ENCODE data around the gene FCN2. TPM values are rescaled to one million over a fixed set of nuclear protein-coding genes. Genes with fewer than 3 reads are reported as not detected.

FCN2 gene
- total RNA-seq (2021; ENCODE audit: unreplicated experiment) (not detected), Bru-seq, nascent RNA (not detected), BruChase-seq, experiment 1, labeled RNA remaining after a 6-hour chase (not detected), BruChase-seq, experiment 2, labeled RNA remaining after a 2-hour chase (not detected)
- not detected in 2 replicates for polyA plus RNA-seq (2012)
- long read RNA-seq: 0 reads

DNA sequence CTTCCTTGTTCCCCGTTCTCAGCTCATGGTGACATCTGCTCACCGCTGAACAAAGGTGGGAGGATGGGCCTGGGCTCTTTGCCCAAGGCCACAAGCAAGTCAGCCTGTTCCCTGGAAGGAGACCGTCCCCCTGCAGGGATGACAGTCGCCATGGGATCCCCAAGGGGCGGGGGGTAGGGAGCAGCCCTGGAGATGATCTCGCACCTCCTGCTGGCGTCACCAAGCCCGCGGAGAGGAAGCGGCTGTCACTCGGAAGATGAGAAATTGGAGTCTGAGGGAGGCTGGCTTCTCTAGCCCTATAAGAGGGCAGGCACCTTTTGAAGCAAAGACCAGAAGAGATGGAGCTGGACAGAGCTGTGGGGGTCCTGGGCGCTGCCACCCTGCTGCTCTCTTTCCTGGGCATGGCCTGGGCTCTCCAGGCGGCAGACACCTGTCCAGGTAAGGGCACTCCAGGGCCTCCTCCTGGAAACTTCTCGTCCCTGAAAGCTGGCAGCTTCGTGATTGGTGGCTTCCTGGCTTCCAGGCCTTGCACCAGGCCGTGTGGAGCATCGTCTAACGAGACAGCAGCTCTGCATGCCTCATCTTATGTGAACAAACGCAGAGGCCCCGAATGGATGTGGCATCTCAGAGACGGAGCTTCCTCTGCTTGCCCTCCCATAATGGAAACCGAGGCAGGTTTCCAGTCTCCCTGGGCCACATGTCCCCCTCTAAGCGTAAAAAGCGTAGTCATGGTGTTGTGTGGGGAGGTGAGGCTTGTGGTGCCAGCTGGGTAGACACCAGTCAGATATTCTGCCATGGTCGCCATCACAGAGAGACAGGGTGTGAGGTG is at the start of gene FCN2:
Gene FCN2 (plus strand): TSS at position 327 of the 829 bp plus-strand sequence. CDS start 12 bp downstream, at position 339.
- TF ChIP-seq JUND (IDR thresholded peaks at IDR 0.05) (no peak), CBX3 (IDR thresholded peaks at IDR 0.05; ENCODE audit: low read depth) (no peak)
- TF ChIP-seq, protein P1, sequence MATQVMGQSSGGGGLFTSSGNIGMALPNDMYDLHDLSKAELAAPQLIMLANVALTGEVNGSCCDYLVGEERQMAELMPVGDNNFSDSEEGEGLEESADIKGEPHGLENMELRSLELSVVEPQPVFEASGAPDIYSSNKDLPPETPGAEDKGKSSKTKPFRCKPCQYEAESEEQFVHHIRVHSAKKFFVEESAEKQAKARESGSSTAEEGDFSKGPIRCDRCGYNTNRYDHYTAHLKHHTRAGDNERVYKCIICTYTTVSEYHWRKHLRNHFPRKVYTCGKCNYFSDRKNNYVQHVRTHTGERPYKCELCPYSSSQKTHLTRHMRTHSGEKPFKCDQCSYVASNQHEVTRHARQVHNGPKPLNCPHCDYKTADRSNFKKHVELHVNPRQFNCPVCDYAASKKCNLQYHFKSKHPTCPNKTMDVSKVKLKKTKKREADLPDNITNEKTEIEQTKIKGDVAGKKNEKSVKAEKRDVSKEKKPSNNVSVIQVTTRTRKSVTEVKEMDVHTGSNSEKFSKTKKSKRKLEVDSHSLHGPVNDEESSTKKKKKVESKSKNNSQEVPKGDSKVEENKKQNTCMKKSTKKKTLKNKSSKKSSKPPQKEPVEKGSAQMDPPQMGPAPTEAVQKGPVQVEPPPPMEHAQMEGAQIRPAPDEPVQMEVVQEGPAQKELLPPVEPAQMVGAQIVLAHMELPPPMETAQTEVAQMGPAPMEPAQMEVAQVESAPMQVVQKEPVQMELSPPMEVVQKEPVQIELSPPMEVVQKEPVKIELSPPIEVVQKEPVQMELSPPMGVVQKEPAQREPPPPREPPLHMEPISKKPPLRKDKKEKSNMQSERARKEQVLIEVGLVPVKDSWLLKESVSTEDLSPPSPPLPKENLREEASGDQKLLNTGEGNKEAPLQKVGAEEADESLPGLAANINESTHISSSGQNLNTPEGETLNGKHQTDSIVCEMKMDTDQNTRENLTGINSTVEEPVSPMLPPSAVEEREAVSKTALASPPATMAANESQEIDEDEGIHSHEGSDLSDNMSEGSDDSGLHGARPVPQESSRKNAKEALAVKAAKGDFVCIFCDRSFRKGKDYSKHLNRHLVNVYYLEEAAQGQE (IDR thresholded peaks at IDR 0.05; ENCODE audit: low read depth): no peak
- TF ChIP-seq, protein P2, sequence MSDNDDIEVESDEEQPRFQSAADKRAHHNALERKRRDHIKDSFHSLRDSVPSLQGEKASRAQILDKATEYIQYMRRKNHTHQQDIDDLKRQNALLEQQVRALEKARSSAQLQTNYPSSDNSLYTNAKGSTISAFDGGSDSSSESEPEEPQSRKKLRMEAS (IDR thresholded peaks at IDR 0.05): no peak
- Histone ChIP-seq H3K4me1 (ENCODE audit: control insufficient read depth in 1 of 2, insufficient read depth in 2 of 2, low read length in 2 of 2) (no peaks in the 10 kb centered on the region), H3K9me2 (ENCODE audit: insufficient read depth) (no peaks in the 10 kb centered on the region), H3K4me3 (replicated peaks in 1 of 2; ENCODE audit: low read depth in 1 of 2, low read length in 2 of 2) (no peak within 1 kb of the TSS), H3K4me2 (ENCODE audit: low read length) (no peak within 1 kb of the TSS), H3K36me3 (ENCODE audit: control insufficient read depth in 1 of 2, insufficient read depth in 2 of 2, low read length in 2 of 2) (no peaks in the 10 kb centered on the region), H2AFZ (ENCODE audit: low read depth, low read length, poor library complexity, severe bottlenecking) (no peak within 1 kb of the TSS), H3K27me3 (ENCODE audit: insufficient read depth, low read length) (no peaks in the 10 kb centered on the region; the same call in 1 of the 2 replicates), H3K9me3 (ENCODE audit: control insufficient read depth in 1 of 2, insufficient read depth in 1 of 2, low read depth in 1 of 2, low read length in 2 of 2) (no peaks in the 10 kb centered on the region), H3K27ac (ENCODE audit: low read depth, low read length) (no peak within 1 kb of the TSS), H3K79me2 (ENCODE audit: insufficient read depth, low read length) (no peaks in the 10 kb centered on the region), H4K20me1 (ENCODE audit: insufficient read depth) (no peaks in the 10 kb centered on the region), H3K9ac (ENCODE audit: low read length) (no peak within 1 kb of the TSS)
- ATAC-seq (no peak), DNase-seq (ENCODE audit: low read depth, low spot score) (no peak)
- ChIA-PET RAD21 (ENCODE audit: low non-redundant PET in 1 of 2, low total read pairs in 2 of 2, uncharacterized antibody in 2 of 2, unreplicated experiment in 2 of 2) (no interaction called here), CTCF (no interaction called here), POLR2A (no interaction called here)
- intact Hi-C loops (cut with micrococcal nuclease): no loop called here
- no TSS peak for BruUV-seq (replicated peaks)
